T-helper 1 cell treated with Interleukin-12 subunit alpha and Interleukin-12 subunit beta and Interleukin-4 antibody, amounts not matched to agents 30 μg/mL and 1 μg/mL, for 36 hours (primary cell): ENCODE results near the gene TMPRSS13.
"Not testable (repeated sequence)": the region's sequence is repeated elsewhere in the genome, so short reads cannot be mapped to it uniquely, and the experiment has no call there.

ENCODE experiments used
- H3K27ac Mint-ChIP-seq: one replicate; pipeline ENCODE4 v1.8.0; 2021; ENCODE audit warnings: mild to moderate bottlenecking, mixed read lengths
- H3K27me3 Mint-ChIP-seq: one replicate; pipeline ENCODE4 v1.8.0; 2021; ENCODE audit warnings: low read depth, mixed read lengths
- H3K36me3 Mint-ChIP-seq: one replicate; pipeline ENCODE4 v1.8.0; 2021; ENCODE audit warnings: low read depth, mixed read lengths
- H3K4me1 Mint-ChIP-seq: one replicate; pipeline ENCODE4 v1.8.0; 2021; ENCODE audit warnings: low read depth, mixed read lengths
- H3K4me3 Mint-ChIP-seq: one replicate; pipeline ENCODE4 v1.8.0; 2021; ENCODE audit warnings: mild to moderate bottlenecking, moderate library complexity, mixed read lengths
- H3K9me3 Mint-ChIP-seq: one replicate; pipeline ENCODE4 v1.8.0; 2021; ENCODE audit warnings: mixed read lengths

TMPRSS13 gene

DNA sequence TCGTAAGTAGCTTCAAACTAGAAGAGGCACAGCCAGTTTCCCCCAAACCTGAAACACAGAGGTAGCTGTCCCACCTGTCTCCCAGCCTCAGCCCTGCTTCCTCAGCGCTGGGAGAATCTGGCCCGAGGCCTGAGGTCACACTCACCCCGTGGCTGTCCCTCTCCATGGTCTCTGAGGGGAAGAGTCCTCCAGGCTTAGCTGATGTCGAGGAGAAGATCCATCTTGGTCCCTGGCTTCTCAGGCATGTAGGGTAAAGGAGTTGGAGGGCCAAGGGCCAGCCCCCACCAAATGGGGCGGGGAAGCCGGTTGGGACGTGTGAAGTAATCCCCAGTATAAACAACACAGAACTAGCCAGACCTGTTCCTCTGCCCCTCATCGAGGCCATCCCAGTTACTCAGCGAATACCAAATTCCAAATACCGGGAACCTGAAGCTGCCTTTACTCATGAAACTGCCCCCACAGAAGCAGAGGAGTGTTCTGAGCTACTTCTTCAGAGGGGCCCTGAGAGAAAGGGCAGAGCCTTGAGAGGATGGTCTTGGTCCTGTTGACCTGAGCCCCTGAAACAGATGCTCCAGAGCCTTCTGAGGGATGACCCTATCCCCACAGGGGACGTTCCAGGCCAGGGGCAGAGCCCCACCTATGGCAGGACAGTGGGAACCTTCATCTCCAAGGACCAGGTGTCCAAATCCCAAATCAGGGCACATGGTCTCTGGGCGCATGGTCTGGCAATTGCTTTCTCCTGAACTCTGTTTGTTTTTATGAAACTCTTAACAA, at the start of gene TMPRSS13:
TMPRSS13 (minus strand) TSS at position 261 of the 774 bp plus-strand sequence; CDS start at position 166, 95 bp downstream.
- H3K4me3 Mint-ChIP-seq, result no peak within 1 kb of the TSS
- peak within 1 kb of the TSS; percentile 86 for H3K27ac Mint-ChIP-seq
- H3K36me3 Mint-ChIP-seq, result no peaks in the 10 kb centered on the region
- peaks cover 44% of the 10 kb centered on the region for H3K4me1 Mint-ChIP-seq
- no peaks in the 10 kb centered on the region for H3K9me3 Mint-ChIP-seq
- H3K27me3 Mint-ChIP-seq, result peaks cover 6% of the 10 kb centered on the region

DNA sequence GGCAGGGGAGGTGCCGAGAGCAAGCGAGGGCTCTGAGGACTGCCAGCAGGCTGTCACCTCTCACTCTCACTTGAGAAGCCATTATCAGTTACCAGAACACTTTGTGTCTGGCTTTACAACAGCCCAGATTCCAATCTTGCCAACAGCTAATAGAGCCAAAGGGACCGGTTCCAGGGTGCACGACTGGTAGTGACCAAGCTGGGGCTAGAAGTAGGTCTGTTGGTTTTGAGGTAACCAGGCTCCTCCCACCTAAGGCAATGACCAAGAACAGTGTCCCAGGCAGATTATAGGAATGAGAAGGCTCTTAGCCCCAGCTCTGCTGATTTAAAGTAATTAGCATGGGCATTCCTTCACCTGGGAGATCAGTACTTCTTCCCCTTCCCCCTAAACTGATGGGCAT, 49.8 kb upstream of the TMPRSS13 start:
- H3K27ac Mint-ChIP-seq, result peak overlapping the region; percentile 60
- H3K36me3 Mint-ChIP-seq, result peaks cover 29% of the 10 kb centered on the region
- H3K9me3 Mint-ChIP-seq, result no peaks in the 10 kb centered on the region
- H3K27me3 Mint-ChIP-seq, result no peaks in the 10 kb centered on the region
- no peak overlapping the region for H3K4me3 Mint-ChIP-seq
- peaks cover 62% of the 10 kb centered on the region for H3K4me1 Mint-ChIP-seq

DNA sequence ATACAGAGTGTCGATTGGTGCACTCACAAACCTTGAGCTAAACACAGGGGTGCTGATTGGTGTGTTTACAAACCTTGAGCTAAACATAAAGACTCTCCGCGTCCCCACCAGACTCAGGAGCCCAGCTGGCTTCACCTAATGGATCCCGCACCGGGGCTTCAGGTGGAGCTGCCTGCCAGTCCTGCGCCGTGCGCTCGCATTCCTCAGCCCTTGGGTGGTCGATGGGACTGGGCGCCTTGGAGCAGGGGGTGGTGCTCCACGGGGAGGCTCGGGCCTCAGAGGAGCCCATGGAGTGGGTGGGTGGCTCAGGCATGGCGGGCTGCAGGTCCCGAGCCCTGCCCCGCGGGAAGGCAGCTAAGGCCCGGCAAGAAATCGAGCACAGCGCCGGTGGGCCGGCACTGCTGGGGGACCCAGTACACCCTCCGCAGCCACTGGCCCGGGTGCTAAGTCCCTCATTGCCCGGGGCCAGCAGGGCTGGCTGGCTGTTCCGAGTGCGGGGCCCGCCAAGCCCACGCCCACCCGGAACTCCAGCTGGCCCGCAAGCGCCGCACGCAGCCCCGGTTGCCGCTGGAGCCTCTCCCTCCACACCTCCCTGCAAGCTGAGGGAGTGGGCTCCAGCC, 49.2 kb upstream of the TMPRSS13 start:
- H3K27me3 Mint-ChIP-seq, H3K9me3 Mint-ChIP-seq, H3K27ac Mint-ChIP-seq, H3K4me3 Mint-ChIP-seq: not testable (repeated sequence)
- Mint-ChIP-seq H3K36me3 (peaks cover 25% of the 10 kb centered on the region), H3K4me1 (peaks cover 65% of the 10 kb centered on the region)

DNA sequence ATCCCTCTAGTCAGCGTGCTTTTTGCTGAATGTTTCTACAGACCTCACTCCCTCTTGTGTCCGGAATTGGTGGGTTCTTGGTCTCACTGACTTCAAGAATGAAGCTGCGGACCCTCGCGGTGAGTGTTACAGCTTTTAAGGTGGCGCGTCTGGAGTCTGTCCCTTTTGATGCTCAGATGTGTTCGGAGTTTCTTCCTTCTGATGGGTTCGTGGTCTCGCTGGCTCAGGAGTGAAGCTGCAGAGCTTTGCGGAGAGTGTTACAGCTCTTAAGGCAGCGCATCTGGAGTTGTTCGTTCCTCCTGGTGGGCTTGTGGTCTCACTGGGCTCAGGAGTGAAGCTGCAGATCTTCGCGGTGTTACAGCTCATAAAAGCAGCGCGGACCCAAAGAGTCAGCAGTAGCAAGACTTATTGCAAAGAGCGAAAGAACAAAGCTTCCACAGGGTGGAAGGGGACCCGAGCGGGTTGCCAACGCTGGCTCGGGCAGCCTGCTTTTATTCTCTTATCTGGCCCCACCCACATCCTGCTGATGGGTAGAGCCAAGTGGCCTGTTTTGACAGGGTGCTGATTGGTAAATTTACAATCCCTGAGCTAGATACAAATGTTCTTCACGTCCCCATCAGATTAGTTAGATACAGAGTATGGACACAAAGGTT, 48.5 kb upstream of the TMPRSS13 start:
- not testable (repeated sequence) for H3K27me3 Mint-ChIP-seq, H3K9me3 Mint-ChIP-seq
- peak overlapping the region; percentile 31 for H3K4me3 Mint-ChIP-seq
- H3K36me3 Mint-ChIP-seq, result peaks cover 26% of the 10 kb centered on the region
- peak overlapping the region; percentile 69 for H3K27ac Mint-ChIP-seq
- peaks cover 65% of the 10 kb centered on the region for H3K4me1 Mint-ChIP-seq

DNA sequence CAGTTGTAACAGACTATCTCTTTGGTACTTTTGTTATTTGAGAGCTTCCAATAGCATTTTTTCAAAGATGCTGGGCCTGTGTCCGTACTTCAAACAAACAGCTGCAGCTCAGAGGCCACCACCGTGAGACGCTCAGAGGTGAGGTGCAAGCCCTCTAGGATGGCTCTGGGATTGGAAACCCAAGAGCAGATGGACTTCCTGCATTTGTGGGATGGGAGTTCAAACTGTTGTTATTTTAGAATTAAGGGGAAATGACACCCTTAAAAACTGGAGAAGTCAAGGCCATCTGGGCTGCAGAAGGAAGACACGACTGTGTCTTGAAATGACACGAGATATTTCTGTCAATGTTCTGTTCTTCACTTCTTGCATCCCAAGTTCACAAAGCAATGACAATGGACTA, 47.8 kb upstream of the TMPRSS13 start:
- Mint-ChIP-seq H3K4me1 (peaks cover 69% of the 10 kb centered on the region), H3K4me3 (no peak overlapping the region), H3K27me3 (no peaks in the 10 kb centered on the region), H3K9me3 (no peaks in the 10 kb centered on the region), H3K27ac (peak overlapping the region; percentile 26), H3K36me3 (peaks cover 29% of the 10 kb centered on the region)

DNA sequence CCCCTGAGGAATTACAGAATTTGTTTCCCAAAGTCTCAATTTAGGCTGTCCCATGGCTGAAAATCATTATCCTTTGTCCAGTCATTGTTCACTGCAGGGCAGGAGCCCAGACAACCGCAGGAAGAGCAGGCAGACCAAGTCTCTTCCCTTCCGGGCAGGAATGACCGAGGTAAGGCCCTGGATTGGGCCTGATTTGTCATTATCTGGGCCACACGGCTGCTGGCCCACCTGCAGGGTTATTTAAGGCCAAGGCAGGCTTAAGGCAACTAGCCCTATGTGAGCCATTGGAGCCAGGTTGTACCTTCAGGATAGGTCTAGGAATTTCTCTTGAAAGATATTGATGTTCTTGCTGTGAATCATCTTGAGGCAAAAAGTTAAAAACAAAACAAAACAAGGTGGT, 47.2 kb upstream of the TMPRSS13 start:
- no peaks in the 10 kb centered on the region for H3K9me3 Mint-ChIP-seq
- no peaks in the 10 kb centered on the region for H3K27me3 Mint-ChIP-seq
- peaks cover 23% of the 10 kb centered on the region for H3K36me3 Mint-ChIP-seq
- H3K27ac Mint-ChIP-seq, result no peak overlapping the region
- H3K4me1 Mint-ChIP-seq, result peaks cover 68% of the 10 kb centered on the region
- no peak overlapping the region for H3K4me3 Mint-ChIP-seq

DNA sequence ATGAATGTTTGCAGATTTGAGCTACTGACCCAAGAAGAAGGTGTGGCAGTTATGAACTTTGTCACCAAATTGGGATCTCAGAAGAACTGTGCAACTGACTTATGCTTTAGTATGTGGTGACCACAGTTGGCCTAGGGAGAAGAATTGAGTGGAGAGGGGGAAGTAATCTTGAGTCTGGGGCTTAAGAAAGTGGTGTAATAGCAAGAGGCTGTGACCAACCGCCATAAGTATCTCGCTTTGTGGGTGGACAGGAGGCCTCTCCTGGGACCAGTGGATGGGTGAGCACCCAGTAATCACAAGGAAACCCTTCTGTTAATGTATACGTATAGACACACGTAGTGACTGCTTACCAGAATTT, 44.3 kb upstream of the TMPRSS13 start:
- no peaks in the 10 kb centered on the region for H3K9me3 Mint-ChIP-seq
- H3K27me3 Mint-ChIP-seq, result no peaks in the 10 kb centered on the region
- peak overlapping the region; percentile 26 for H3K4me3 Mint-ChIP-seq
- peaks cover 80% of the 10 kb centered on the region for H3K4me1 Mint-ChIP-seq
- peak overlapping the region; percentile 81 for H3K27ac Mint-ChIP-seq
- H3K36me3 Mint-ChIP-seq, result peaks cover 28% of the 10 kb centered on the region

DNA sequence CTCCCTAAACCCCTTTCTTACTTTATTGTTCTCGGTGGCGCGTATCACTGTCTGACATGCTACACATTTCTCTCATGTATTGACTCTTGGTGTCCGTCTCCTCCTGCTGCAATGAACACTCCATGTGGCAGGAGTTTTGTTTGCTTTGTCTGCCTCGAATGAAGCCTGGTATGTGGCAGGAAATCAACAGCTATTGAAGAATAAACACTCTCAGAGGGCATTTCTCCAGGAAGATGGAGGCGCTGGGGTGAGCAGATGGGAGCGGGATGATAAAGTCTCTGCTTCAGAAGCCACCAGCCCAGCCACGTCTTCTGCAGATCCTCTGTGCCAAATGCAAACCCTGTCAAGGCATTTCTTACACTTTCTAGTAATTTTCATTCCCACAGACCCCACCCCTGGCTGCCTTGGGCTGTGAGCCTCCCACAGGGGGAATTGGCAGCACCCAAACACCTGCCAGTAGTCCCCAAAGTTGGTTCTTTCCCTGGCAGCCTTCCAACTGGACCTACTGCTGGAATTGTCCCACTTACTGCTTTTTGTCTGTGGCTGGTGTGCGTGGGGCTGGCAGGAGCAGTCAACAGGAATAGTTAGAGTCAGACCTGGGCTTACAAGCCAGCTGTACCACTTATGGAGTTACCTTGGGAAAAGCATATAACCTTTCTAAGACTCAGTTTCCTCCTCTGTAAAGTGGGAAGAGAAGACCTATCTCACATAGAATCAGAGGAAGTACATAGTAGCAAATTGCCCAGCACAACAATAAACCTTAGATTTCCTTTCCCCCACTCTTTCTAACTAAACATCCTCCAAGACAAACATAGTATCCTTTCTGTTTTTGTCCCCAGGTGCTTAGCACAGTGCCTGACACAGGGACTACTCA, 43.7 kb upstream of the TMPRSS13 start:
- no peaks in the 10 kb centered on the region for H3K27me3 Mint-ChIP-seq
- H3K4me1 Mint-ChIP-seq, result peaks cover 80% of the 10 kb centered on the region
- no peaks in the 10 kb centered on the region for H3K9me3 Mint-ChIP-seq
- H3K36me3 Mint-ChIP-seq, result peaks cover 26% of the 10 kb centered on the region
- H3K27ac Mint-ChIP-seq, result peak overlapping the region; percentile 81
- peak overlapping the region; percentile 26 for H3K4me3 Mint-ChIP-seq

DNA sequence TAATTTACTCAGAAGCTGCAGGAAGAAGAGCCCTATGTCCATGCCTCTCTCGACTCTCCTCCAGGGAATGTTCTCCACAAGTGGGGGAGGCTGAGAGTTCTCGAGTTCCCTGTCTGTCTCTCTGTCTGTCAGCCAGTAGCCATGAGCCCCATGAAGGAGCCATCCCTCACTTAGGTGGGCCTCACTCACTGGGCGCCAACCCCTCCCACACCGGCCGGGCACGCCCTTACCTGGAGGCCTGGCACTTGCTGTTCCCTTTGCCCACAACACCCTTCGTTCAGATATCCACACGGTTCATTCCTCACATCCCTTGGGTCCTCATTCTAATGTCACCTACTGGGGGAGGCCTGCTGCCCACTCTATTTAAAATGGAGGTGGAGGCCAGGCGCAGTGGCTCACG, 42.8 kb upstream of the TMPRSS13 start:
- peaks cover 19% of the 10 kb centered on the region for H3K36me3 Mint-ChIP-seq
- no peaks in the 10 kb centered on the region for H3K9me3 Mint-ChIP-seq
- peaks cover 73% of the 10 kb centered on the region for H3K4me1 Mint-ChIP-seq
- H3K27me3 Mint-ChIP-seq, result no peaks in the 10 kb centered on the region
- H3K4me3 Mint-ChIP-seq, result no peak overlapping the region
- H3K27ac Mint-ChIP-seq, result no peak overlapping the region

DNA sequence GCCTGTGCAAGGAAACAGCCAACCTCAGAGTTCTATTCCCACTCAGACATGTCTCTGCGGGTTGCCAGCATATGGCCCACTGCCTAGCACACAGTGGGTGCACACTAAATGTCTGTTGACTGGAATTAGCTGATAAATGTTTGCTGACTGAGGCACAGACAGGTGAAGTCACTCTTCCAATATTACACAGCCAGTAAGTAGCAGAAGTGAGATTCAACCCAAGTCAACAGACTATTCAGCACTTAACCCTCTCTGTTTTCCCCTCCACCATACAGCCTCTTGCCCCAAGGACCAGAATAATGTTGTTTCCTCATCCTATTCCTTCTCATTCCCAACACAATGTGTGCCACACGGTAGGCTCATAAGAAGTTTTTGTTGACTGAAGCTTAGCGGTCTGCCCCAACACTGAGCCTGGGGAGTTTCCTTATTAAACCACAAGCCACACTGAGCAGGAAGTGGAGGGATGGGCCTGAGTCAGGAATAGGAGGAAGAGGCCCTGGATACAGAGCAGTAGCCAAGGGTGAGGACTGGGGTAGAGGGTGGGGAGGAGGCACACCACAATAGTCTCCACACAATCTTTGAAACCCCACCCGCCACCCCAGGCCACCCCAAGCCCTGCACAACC, 41.3 kb upstream of the TMPRSS13 start:
- Mint-ChIP-seq H3K27me3 (no peaks in the 10 kb centered on the region), H3K27ac (peak overlapping the region; percentile 86), H3K4me1 (peaks cover 58% of the 10 kb centered on the region), H3K4me3 (peak overlapping the region; percentile 67), H3K36me3 (peaks cover 14% of the 10 kb centered on the region), H3K9me3 (no peaks in the 10 kb centered on the region)

DNA sequence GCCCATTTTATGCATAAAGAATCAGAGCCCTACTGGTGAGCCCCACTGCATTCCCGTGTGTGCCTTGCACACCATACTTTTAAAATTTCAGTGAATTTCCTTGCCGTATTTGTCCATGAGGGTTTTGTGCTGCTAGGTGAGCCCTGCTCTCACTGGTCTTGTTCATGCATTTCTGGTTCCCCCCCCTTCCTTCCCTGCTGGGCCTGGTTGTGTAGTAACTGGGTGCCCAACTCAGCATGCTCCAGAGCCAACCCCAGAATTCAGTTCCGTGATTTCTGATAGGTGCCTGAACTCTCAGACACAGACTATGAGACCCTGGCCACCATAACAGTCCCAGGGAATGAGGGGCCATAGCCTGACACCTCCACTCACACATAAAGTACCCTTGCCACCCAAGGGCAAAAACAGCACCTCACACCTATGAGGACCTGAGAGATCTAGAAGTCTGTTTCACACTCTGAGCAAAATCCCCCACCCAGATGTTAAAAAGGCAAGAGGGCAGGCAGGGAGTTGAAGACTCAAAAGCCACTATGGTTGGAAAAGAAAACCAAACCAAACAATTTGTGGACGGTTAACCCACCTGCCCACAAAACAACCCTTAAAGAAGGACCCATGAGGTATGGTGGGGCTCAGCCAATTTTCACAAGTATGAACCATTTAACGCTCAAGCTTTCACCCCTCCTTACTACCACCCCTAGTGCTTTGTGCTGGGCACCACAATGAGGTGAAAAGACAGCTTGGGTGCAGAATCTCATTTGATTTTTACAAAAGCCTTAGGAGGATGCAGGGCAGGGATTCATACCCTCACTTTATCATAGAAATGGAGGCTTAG, 40.2 kb upstream of the TMPRSS13 start:
- Mint-ChIP-seq H3K4me3 (no peak overlapping the region), H3K9me3 (no peaks in the 10 kb centered on the region), H3K27me3 (no peaks in the 10 kb centered on the region), H3K36me3 (peaks cover 13% of the 10 kb centered on the region), H3K27ac (peak overlapping the region; percentile 36), H3K4me1 (peaks cover 51% of the 10 kb centered on the region)

DNA sequence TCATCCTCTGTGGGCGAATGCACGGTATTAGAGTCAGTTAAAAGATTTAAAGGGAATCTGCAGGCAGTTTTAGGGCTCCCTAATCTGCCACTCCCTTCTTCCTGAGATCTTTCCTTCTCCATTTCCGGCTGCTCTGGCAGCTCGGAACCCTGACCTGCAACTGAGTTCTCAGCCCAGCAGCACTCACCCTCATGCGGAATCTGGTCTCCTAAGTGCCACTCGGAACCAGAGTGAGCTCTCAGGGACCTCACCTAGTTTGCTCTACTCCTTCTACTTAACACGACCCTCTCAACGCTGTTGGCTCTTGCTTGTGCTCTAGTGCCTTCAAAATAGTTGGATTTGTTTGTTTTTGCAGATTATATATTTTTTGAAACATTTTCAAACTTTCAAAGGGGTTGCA, 37.7 kb upstream of the TMPRSS13 start:
- H3K27me3 Mint-ChIP-seq, result no peaks in the 10 kb centered on the region
- no peaks in the 10 kb centered on the region for H3K9me3 Mint-ChIP-seq
- H3K4me1 Mint-ChIP-seq, result peaks cover 32% of the 10 kb centered on the region
- peaks cover 6% of the 10 kb centered on the region for H3K36me3 Mint-ChIP-seq
- no peak overlapping the region for H3K27ac Mint-ChIP-seq
- H3K4me3 Mint-ChIP-seq, result no peak overlapping the region

DNA sequence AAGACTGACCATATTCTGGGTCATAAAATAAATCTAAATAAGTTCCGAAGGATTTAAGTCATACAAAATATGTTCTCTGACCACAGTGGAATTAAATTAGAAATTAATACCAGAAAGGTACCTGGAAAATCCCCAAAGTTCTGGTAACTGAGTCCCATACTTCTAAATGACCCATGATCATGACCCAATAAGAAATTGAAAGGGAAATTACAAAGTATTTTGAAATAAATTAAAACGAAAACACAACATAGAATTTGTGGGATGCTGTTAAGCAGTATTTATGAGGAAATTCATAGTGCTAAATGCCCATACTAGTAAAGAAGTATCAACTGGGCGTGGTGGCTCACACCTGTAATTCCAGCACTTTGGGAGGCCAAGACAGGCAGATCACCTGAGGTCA, 33.6 kb upstream of the TMPRSS13 start:
- Mint-ChIP-seq H3K27ac (no peak overlapping the region), H3K4me3 (no peak overlapping the region), H3K4me1 (peaks cover 29% of the 10 kb centered on the region), H3K36me3 (peaks cover 28% of the 10 kb centered on the region), H3K27me3 (no peaks in the 10 kb centered on the region), H3K9me3 (peaks cover 26% of the 10 kb centered on the region)
